GM18505 (cell line): ENCODE data around the gene ZC3H18.

Experiments
- ATAC-seq: cut with Tn5 transposase; IDR thresholded peaks from one replicate; pipeline ENCODE4 v1.9.1; 2021; ENCODE audit not compliant: unreplicated experiment
- POLR2A ChIP-seq: IDR thresholded peaks from 4 replicates; pipeline ENCODE4 v1.6.1; 2011; ENCODE audit warnings: borderline replicate concordance; ENCODE audit not compliant: insufficient read depth, insufficient read length; ENCODE audit errors: extremely low read depth

ZC3H18 gene

DNA sequence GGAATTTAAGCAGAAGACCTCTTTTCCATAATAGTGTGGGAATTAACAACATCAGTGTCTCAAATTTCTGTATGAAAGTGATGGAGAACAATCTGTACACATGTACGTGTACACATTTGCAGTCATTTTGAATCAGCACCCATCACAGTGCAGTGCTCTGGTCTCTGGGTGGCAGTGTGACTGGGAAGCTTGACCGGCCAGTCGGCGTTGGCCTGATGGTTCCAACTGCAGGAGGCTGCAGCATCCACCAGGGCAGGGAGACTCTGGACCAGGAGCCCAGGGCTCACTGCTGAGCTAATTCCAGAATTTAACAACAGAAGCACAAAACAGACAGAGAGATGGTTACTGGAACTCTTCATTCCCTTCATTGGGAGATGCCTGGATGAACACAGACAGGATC lies 17.9 kb downstream of the ZC3H18 start:
- no peak for TF ChIP-seq POLR2A
- ATAC-seq: no peak

GRCh38 chr16:88588754-88589153 lies 18.6 kb downstream of the ZC3H18 start:
- no peak for TF ChIP-seq POLR2A
- ATAC-seq: no peak

GRCh38 chr16:88589441-88589840 lies 19.2 kb downstream of the ZC3H18 start:
- TF ChIP-seq POLR2A: no peak
- no peak for ATAC-seq

GRCh38 chr16:88591577-88592021 lies 21.4 kb downstream of the ZC3H18 start:
- no peak for ATAC-seq
- TF ChIP-seq POLR2A: no peak

- no peak for ATAC-seq
Observed at GRCh38 chr16:88593061-88593460, 22.9 kb downstream of the ZC3H18 start.

DNA sequence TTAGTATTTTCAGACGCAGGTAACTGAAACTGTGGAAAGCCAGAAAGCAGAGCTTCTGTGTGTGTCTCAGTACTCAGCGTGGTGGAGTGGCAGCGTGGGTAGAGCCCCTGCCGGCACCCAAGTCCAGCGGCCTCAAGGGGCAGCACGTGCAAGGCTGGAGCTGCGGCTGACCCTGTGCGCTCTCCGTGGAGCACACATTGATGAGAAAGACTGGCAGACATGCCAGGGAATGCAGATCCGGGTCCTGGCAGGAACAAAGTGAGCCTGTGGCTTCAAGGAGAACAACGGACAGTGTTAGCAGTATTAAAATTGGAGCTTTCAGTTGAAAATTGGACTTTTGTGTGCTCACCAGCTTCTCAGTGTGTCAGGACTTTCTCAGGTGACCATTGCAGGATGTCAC lies 23.3 kb downstream of the ZC3H18 start:
- ATAC-seq: no peak
- TF ChIP-seq POLR2A: no peak

More at GRCh38 chr16:88593061-88593460, 22.9 kb downstream of the ZC3H18 start:
- no peak for TF ChIP-seq POLR2A

- TF ChIP-seq POLR2A: no peak
- no peak for ATAC-seq
Observed at GRCh38 chr16:88593910-88594309, 23.7 kb downstream of the ZC3H18 start.

DNA sequence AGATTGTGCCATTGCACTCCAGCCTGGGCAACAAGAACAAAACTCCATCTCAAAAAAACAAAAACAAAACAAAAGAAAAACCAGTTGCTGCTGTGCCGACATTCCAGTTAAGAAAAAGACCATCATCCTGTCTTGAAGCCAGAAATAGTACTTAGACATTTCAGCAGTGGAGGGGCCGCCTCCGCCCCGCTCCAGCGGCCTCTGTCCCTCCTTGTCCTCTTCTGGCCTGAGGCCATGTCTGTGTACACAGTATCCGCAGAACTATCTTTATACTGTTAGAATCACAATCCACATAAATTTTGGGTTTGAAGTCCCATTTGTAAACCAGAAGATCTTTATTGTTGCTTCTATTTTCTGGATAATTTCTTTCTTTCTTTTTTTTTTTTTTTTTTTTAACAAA lies 24.9 kb downstream of the ZC3H18 start:
- TF ChIP-seq POLR2A: no peak
- ATAC-seq: no peak

GRCh38 chr16:88595921-88596320 lies 25.7 kb downstream of the ZC3H18 start:
- no peak for ATAC-seq
- TF ChIP-seq POLR2A: no peak

DNA sequence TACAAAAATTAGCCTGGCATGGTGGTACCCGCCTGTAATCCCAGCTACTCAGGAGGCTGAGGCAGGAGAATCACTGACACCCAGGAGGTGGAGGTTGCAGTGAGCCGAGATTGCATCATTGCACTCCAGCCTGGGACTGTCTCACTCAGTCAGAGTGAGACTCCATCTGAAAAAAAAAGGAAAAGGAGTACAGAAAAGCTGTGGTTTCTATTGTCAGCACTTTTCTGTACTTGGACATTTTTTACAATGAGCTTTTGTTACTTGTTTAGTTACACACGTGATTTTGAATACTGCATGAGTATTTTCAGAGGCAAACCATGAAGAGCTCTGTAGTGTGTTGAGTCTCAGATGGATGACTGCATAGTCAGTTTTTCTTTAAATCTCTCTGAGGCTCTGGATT lies 26.3 kb downstream of the ZC3H18 start:
- ATAC-seq: no peak
- no peak for TF ChIP-seq POLR2A

GRCh38 chr16:88597856-88598491 lies 27.8 kb downstream of the ZC3H18 start:
- TF ChIP-seq POLR2A: no peak
- no peak for ATAC-seq

DNA sequence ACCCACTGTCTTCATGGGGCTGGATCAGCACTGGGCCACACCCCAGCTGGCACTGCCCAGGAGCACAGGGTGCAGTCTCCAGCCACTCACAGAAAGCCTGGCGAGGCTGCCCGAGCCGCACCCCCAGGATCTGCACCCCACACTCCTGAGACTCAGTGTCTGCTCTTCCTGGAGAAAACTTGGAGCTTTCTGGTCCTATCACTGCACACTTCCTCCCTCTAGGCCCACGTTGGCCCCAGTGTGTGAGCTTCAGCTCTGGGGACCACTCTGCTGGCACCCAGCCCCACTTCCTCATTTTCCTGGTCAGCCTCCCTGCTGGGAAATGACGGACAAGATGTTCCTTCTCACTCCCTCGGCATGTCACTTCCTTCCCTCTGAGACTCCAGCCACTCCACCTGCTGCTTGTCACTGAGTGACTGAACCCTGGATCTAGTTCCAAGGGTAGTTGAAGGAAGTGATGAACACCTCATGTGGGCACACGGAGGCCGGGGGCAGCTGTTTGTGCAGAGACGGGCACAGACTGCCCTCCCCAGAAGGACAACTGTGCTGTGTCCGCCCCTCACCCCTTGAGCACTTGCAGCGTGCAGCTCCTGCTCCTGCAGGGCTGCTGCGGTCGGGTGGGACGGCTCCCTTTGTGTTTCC lies 29.0 kb downstream of the ZC3H18 start:
- ATAC-seq: no peak

GRCh38 chr16:88599825-88600538 lies 29.8 kb downstream of the ZC3H18 start:
- no peak for TF ChIP-seq POLR2A
- ATAC-seq: no peak

More for the DNA sequence above, 29.0 kb downstream of the ZC3H18 start:
- no peak for TF ChIP-seq POLR2A

DNA sequence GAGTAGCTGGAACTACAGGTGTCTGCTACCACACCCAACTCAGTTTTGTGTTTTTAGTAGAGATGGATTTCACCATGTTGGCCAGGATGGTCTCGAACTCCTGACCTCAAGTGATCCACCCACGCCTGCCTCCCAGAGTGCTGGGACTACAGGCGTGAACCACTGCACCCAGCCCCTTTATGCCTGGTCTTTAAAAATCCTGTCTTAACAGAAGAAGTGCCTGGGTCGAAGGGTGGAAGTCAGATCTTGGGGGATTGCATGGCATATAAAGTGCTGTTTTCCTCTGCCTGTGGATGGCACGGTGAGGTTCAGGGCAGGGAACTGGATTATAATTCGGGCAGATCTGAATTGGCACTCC lies 30.3 kb downstream of the ZC3H18 start:
- no peak for TF ChIP-seq POLR2A
- no peak for ATAC-seq
